Astrocyte (in vitro differentiated cells and primary cell): ENCODE measurements around the gene CCSER1. TPM values are rescaled to one million over a fixed set of nuclear protein-coding genes. Genes with fewer than 3 reads are reported as not detected.

Experiments
- DNase-seq: peaks from one replicate; pipeline ENCODE4 v3.0.0-alpha.2; 2010; ENCODE audit warnings: low read depth
- FAIRE-seq: peaks from 2 replicates; lab custom pipeline; 2011; peaks lifted over from hg19 to GRCh38; lab: Jason Lieb, UNC
- H2AFZ ChIP-seq: 2 replicates; pipeline ENCODE4 v1.6.0; 2012; ENCODE audit warnings: low read depth, low read length, inconsistent platforms
- H3K27ac ChIP-seq: 2 replicates; pipeline ENCODE4 v1.5.1; 2011; ENCODE audit warnings: low read depth, low read length, inconsistent platforms
- H3K27me3 ChIP-seq: 2 replicates; pipeline ENCODE4 v1.6.0; 2011; ENCODE audit warnings: low read length, inconsistent platforms; ENCODE audit not compliant: insufficient read depth
- H3K36me3 ChIP-seq: 2 replicates; pipeline ENCODE4 v1.5.1; 2011; ENCODE audit warnings: low read length, inconsistent platforms; ENCODE audit not compliant: insufficient read depth
- H3K4me1 ChIP-seq: 2 replicates; pipeline ENCODE4 v1.5.1; 2011; ENCODE audit warnings: low read length, inconsistent platforms; ENCODE audit not compliant: insufficient read depth
- H3K4me2 ChIP-seq: 2 replicates; pipeline ENCODE4 v1.6.0; 2012; ENCODE audit warnings: low read length, inconsistent platforms
- H3K4me3 ChIP-seq: 2 replicates; pipeline ENCODE4 v1.5.1; 2011; ENCODE audit warnings: low read depth, mild to moderate bottlenecking, low read length, inconsistent platforms; ENCODE audit not compliant: insufficient read depth
- H3K79me2 ChIP-seq: 2 replicates; pipeline ENCODE4 v1.6.0; 2012; ENCODE audit warnings: mild to moderate bottlenecking, low read length, inconsistent platforms; ENCODE audit not compliant: insufficient read depth
- H3K9ac ChIP-seq: 2 replicates; pipeline ENCODE4 v1.6.0; 2012; ENCODE audit warnings: mild to moderate bottlenecking, low read length, inconsistent platforms
- H3K9me3 ChIP-seq: 2 replicates; pipeline ENCODE4 v1.5.1; 2012; ENCODE audit warnings: low read depth, mild to moderate bottlenecking, low read length, inconsistent platforms; ENCODE audit not compliant: insufficient read depth
- H4K20me1 ChIP-seq: 2 replicates; pipeline ENCODE4 v1.6.0; 2012; ENCODE audit warnings: low read length, inconsistent platforms; ENCODE audit not compliant: insufficient read depth
- H3K27ac Mint-ChIP-seq: one replicate; pipeline ENCODE4 v1.8.0; 2021; ENCODE audit warnings: mild to moderate bottlenecking, mixed read lengths; ENCODE audit not compliant: unreplicated experiment
- H3K27me3 Mint-ChIP-seq: one replicate; pipeline ENCODE4 v1.8.0; 2021; ENCODE audit warnings: low read depth, mixed read lengths; ENCODE audit not compliant: unreplicated experiment
- H3K36me3 Mint-ChIP-seq: one replicate; pipeline ENCODE4 v1.8.0; 2021; ENCODE audit warnings: low read depth, mixed read lengths; ENCODE audit not compliant: unreplicated experiment
- H3K4me1 Mint-ChIP-seq: one replicate; pipeline ENCODE4 v1.8.0; 2021; ENCODE audit warnings: low read depth, mixed read lengths; ENCODE audit not compliant: unreplicated experiment
- H3K4me3 Mint-ChIP-seq: one replicate; pipeline ENCODE4 v1.8.0; 2021; ENCODE audit warnings: mild to moderate bottlenecking, moderate library complexity, mixed read lengths; ENCODE audit not compliant: unreplicated experiment
- H3K9me3 Mint-ChIP-seq: one replicate; pipeline ENCODE4 v1.8.0; 2021; ENCODE audit warnings: mild to moderate bottlenecking, mixed read lengths; ENCODE audit not compliant: unreplicated experiment
- EZH2 ChIP-seq: IDR thresholded peaks from 2 replicates; pipeline ENCODE4 v1.6.1; 2012; ENCODE audit warnings: mild to moderate bottlenecking, low read length, inconsistent platforms; ENCODE audit not compliant: insufficient read depth
- total RNA-seq: library from RNA; stranded (reverse); gene quantifications from 2 replicates; pipeline ENCODE4 v1.2.1, GENCODE V29; 2021
- TF ChIP-seq, protein P1 (sequence below): IDR thresholded peaks from 2 replicates; pipeline ENCODE4 v1.5.1; 2011; ENCODE audit warnings: low read depth, mild to moderate bottlenecking, inconsistent platforms, low read length, moderate library complexity; ENCODE audit not compliant: insufficient read depth

CCSER1 gene
- total RNA-seq, 1 donor from 2014 or later: 2.2 TPM

DNA sequence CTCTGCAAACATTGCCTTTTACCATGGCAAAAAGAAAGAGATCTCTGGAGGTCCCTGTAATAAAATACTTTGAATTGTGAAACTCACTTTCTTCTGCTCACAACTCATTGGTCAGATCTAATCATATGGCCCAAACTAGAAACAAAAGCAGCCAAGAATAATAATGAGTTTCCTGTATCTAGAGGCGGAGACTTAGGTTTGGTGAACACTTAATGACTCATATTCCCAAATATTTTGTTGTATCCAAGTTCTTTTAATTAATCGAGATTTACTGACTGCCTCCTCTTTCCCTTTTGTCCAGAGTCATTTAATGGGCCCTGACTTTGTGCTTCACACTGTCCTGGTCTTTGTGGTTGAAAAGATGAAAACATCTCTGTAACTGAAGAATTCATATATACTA is 190.6 kb downstream of the CCSER1 start:
- H3K4me3 ChIP-seq: peak overlapping the region; percentile 41
- peak; percentile 92 for DNase-seq
- peak overlapping the region; percentile 62 for H3K9ac ChIP-seq

DNA sequence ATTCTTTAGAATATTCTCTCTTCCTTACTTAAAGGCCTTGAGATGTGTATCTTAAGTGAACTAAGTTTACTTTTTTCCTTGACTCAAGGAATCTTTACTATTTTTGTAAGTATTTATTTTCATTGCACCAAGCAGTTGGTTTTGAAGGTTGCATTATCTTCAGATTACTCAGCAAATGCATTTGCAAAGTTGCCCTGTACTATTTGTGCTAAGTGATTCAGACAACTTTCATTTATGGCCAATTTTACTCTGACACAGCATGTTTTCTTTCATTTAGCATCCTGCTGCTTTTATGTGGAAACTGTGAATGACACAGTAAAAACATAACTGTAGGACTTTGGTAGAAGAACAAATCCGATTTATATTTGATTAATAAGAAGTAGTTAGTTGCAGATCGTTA is 191.0 kb downstream of the CCSER1 start:
- TF ChIP-seq EZH2: no peak
- TF ChIP-seq, protein P1, sequence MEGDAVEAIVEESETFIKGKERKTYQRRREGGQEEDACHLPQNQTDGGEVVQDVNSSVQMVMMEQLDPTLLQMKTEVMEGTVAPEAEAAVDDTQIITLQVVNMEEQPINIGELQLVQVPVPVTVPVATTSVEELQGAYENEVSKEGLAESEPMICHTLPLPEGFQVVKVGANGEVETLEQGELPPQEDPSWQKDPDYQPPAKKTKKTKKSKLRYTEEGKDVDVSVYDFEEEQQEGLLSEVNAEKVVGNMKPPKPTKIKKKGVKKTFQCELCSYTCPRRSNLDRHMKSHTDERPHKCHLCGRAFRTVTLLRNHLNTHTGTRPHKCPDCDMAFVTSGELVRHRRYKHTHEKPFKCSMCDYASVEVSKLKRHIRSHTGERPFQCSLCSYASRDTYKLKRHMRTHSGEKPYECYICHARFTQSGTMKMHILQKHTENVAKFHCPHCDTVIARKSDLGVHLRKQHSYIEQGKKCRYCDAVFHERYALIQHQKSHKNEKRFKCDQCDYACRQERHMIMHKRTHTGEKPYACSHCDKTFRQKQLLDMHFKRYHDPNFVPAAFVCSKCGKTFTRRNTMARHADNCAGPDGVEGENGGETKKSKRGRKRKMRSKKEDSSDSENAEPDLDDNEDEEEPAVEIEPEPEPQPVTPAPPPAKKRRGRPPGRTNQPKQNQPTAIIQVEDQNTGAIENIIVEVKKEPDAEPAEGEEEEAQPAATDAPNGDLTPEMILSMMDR: no peak
- Histone ChIP-seq H4K20me1 (no peaks in the 10 kb centered on the region), H3K27ac (peak overlapping the region; percentile 96), H3K4me2 (peak overlapping the region; percentile 79), H3K27me3 (no peaks in the 10 kb centered on the region), H3K79me2 (no peaks in the 10 kb centered on the region), H3K36me3 (no peaks in the 10 kb centered on the region), H2AFZ (no peak overlapping the region), H3K4me3 (peak overlapping the region; percentile 26), H3K4me1 (peaks cover 19% of the 10 kb centered on the region), H3K9ac (peak overlapping the region; percentile 62), H3K9me3 (no peaks in the 10 kb centered on the region)
- H3K27me3 Mint-ChIP-seq: no peaks in the 10 kb centered on the region
- no peaks in the 10 kb centered on the region for H3K36me3 Mint-ChIP-seq
- H3K9me3 Mint-ChIP-seq: no peaks in the 10 kb centered on the region
- peak overlapping the region; percentile 87 for H3K27ac Mint-ChIP-seq
- FAIRE-seq (peak; percentile 17), DNase-seq (peak; percentile 85)
- no peak overlapping the region for H3K4me3 Mint-ChIP-seq
- H3K4me1 Mint-ChIP-seq: peaks cover 13% of the 10 kb centered on the region

More for the DNA sequence above, 190.6 kb downstream of the CCSER1 start:
- H2AFZ ChIP-seq: no peak overlapping the region
- H3K27ac ChIP-seq: peak overlapping the region; percentile 96
- no peaks in the 10 kb centered on the region for H3K9me3 ChIP-seq
- H3K27ac Mint-ChIP-seq: peak overlapping the region; percentile 87
- no peaks in the 10 kb centered on the region for H3K9me3 Mint-ChIP-seq
- H3K27me3 ChIP-seq: no peaks in the 10 kb centered on the region
- no peaks in the 10 kb centered on the region for H3K27me3 Mint-ChIP-seq
- H3K4me3 Mint-ChIP-seq: no peak overlapping the region
- H3K36me3 ChIP-seq: no peaks in the 10 kb centered on the region
- H3K4me1 Mint-ChIP-seq: peaks cover 13% of the 10 kb centered on the region
- no peaks in the 10 kb centered on the region for H3K79me2 ChIP-seq
- H3K36me3 Mint-ChIP-seq: no peaks in the 10 kb centered on the region
- TF ChIP-seq, protein P1: no peak
- TF ChIP-seq EZH2: no peak
- peaks cover 19% of the 10 kb centered on the region for H3K4me1 ChIP-seq
- no peaks in the 10 kb centered on the region for H4K20me1 ChIP-seq
- H3K4me2 ChIP-seq: peak overlapping the region; percentile 79
- peak; percentile 23 for FAIRE-seq

DNA sequence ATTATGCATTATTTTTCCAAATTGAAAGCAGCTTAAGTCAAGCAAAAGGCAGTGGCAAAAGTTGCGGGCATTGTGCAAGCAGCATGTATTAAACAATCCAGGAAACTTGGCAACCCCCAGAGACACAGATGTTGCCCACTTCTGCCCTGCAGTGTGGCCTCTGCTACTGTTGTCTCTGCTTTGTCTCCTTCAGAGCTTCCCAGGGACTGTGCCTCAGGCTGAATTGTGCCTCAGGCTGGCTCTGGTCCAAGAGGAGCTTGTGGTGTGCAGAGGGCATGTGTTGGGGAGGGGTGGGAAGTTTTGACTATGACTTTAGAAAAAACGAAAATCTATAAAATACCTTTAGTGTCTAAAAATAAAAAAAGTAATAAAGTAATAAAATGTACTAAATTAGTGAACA is 201.4 kb downstream of the CCSER1 start:
- Mint-ChIP-seq H3K27ac (no peak overlapping the region), H3K27me3 (no peaks in the 10 kb centered on the region), H3K9me3 (no peaks in the 10 kb centered on the region), H3K4me3 (no peak overlapping the region), H3K36me3 (no peaks in the 10 kb centered on the region), H3K4me1 (peaks cover 8% of the 10 kb centered on the region)
- Histone ChIP-seq H3K36me3 (no peaks in the 10 kb centered on the region), H3K79me2 (no peaks in the 10 kb centered on the region), H3K27me3 (no peaks in the 10 kb centered on the region), H3K9ac (no peak overlapping the region), H2AFZ (peak overlapping the region; percentile 59), H3K4me1 (no peaks in the 10 kb centered on the region), H3K9me3 (no peaks in the 10 kb centered on the region), H3K4me2 (no peak overlapping the region), H3K27ac (no peak overlapping the region), H3K4me3 (no peak overlapping the region), H4K20me1 (no peaks in the 10 kb centered on the region)
- peak; percentile 1 for DNase-seq
- TF ChIP-seq, protein P1: no peak
- TF ChIP-seq EZH2: no peak
- FAIRE-seq: no peak
